ENCODE results near the gene LZTR1. TPM values are rescaled to one million over a fixed set of nuclear protein-coding genes. Genes with fewer than 3 reads are reported as not detected.

LZTR1 gene
- total RNA-seq, 1 donor from 2014 or later: 21.9 TPM

GRCh38 chr22:20996031-20996410 is 13.9 kb downstream of the LZTR1 start:
- peaks cover 10% of the 10 kb centered on the region for H3K4me1 Mint-ChIP-seq
- H3K36me3 ChIP-seq: no peaks in the 10 kb centered on the region
- no peaks in the 10 kb centered on the region for H3K9me3 Mint-ChIP-seq

GRCh38 chr22:20996598-20997535 is 14.8 kb downstream of the LZTR1 start:
- Histone ChIP-seq H3K27ac (no peak overlapping the region), H3K36me3 (no peaks in the 10 kb centered on the region), H3K4me3 (no peak overlapping the region), H3K4me1 (peaks cover 9% of the 10 kb centered on the region), H3F3A (ENCODE audit: low read depth) (peaks cover 18% of the 10 kb centered on the region), H3K4me2 (no peak overlapping the region), H2AFZ (replicated peaks) (no peak overlapping the region), H3K9me3 (ENCODE audit: low read depth) (no peaks in the 10 kb centered on the region), H3K9ac (no peak overlapping the region), H4K20me1 (ENCODE audit: low read depth) (no peaks in the 10 kb centered on the region), H3K27me3 (no peaks in the 10 kb centered on the region), H3K79me2 (ENCODE audit: low read depth) (peaks cover 17% of the 10 kb centered on the region)
- no peak overlapping the region for H3K27ac Mint-ChIP-seq
- no peak overlapping the region for H3K4me3 Mint-ChIP-seq
- H3K27me3 Mint-ChIP-seq (ENCODE audit: insufficient read depth, low read depth): peaks cover 6% of the 10 kb centered on the region
- peaks cover 14% of the 10 kb centered on the region for H3K4me1 Mint-ChIP-seq
- DNase-seq (ENCODE audit: low spot score): no peak
- no peaks in the 10 kb centered on the region for H3K9me3 Mint-ChIP-seq
- H3K36me3 Mint-ChIP-seq: peaks cover 1% of the 10 kb centered on the region
- no peak for TF ChIP-seq EZH2phosphoT487 (IDR thresholded peaks at IDR 0.05)

More at GRCh38 chr22:20996031-20996410, 13.9 kb downstream of the LZTR1 start:
- H3K4me3 Mint-ChIP-seq: no peak overlapping the region
- no peak overlapping the region for H3K4me3 ChIP-seq
- no peak overlapping the region for H3K4me2 ChIP-seq
- no peaks in the 10 kb centered on the region for H3K27me3 ChIP-seq
- H4K20me1 ChIP-seq (ENCODE audit: low read depth): no peaks in the 10 kb centered on the region
- peaks cover 6% of the 10 kb centered on the region for H3K27me3 Mint-ChIP-seq (ENCODE audit: insufficient read depth, low read depth)
- no peak for TF ChIP-seq EZH2 (IDR thresholded peaks at IDR 0.05)
- TF ChIP-seq CTCF (IDR thresholded peaks at IDR 0.05): no peak
- no peak for TF ChIP-seq EZH2phosphoT487 (IDR thresholded peaks at IDR 0.05)
- DNase-seq (ENCODE audit: low spot score): no peak
- H3K27ac Mint-ChIP-seq: no peak overlapping the region
- no peaks in the 10 kb centered on the region for H3K9me3 ChIP-seq (ENCODE audit: low read depth)
- H3K9ac ChIP-seq: no peak overlapping the region
- peaks cover 11% of the 10 kb centered on the region for H3F3A ChIP-seq (ENCODE audit: low read depth)
- H2AFZ ChIP-seq (replicated peaks): no peak overlapping the region
- peaks cover 7% of the 10 kb centered on the region for H3K4me1 ChIP-seq
- peaks cover 13% of the 10 kb centered on the region for H3K79me2 ChIP-seq (ENCODE audit: low read depth)
- no peak overlapping the region for H3K27ac ChIP-seq
- H3K36me3 Mint-ChIP-seq: peaks cover 1% of the 10 kb centered on the region

- H3K27ac ChIP-seq: no peak overlapping the region
- H3F3A ChIP-seq (ENCODE audit: low read depth): peaks cover 25% of the 10 kb centered on the region
- no peak overlapping the region for H3K9ac ChIP-seq
- no peaks in the 10 kb centered on the region for H3K36me3 ChIP-seq
- H4K20me1 ChIP-seq (ENCODE audit: low read depth): no peaks in the 10 kb centered on the region
- Mint-ChIP-seq H3K36me3 (peaks cover 1% of the 10 kb centered on the region), H3K27ac (no peak overlapping the region), H3K27me3 (ENCODE audit: insufficient read depth, low read depth) (peaks cover 7% of the 10 kb centered on the region), H3K9me3 (no peaks in the 10 kb centered on the region), H3K4me1 (peaks cover 15% of the 10 kb centered on the region), H3K4me3 (no peak overlapping the region)
- peaks cover 19% of the 10 kb centered on the region for H3K79me2 ChIP-seq (ENCODE audit: low read depth)
- peaks cover 9% of the 10 kb centered on the region for H3K4me1 ChIP-seq
- H3K27me3 ChIP-seq: no peaks in the 10 kb centered on the region
- no peak overlapping the region for H3K4me3 ChIP-seq
- DNase-seq (ENCODE audit: low spot score): no peak
- no peaks in the 10 kb centered on the region for H3K9me3 ChIP-seq (ENCODE audit: low read depth)
- TF ChIP-seq CTCF (IDR thresholded peaks at IDR 0.05): no peak
- TF ChIP-seq EZH2phosphoT487 (IDR thresholded peaks at IDR 0.05): no peak
- no peak for TF ChIP-seq EZH2 (IDR thresholded peaks at IDR 0.05)
- H2AFZ ChIP-seq (replicated peaks): no peak overlapping the region
- H3K4me2 ChIP-seq: no peak overlapping the region
Observed at GRCh38 chr22:20997536-20998257, 15.6 kb downstream of the LZTR1 start.
